ENCODE data around the gene GNG7.

- TF ChIP-seq SP1 (IDR thresholded peaks at IDR 0.05) (no peak), FOXA1 (IDR thresholded peaks at IDR 0.05) (no peak)
Observed at GRCh38 chr19:2641332-2641698, 61.2 kb downstream of the GNG7 start.
